ENCODE data around the gene ITM2B.

- TF ChIP-seq CTCF (IDR thresholded peaks at IDR 0.05; ENCODE audit: low read depth, low read length, poor library complexity, severe bottlenecking) (no peak), EZH2phosphoT487 (IDR thresholded peaks at IDR 0.05; ENCODE audit: borderline replicate concordance, low read length) (no peak)
These were observed 30.2 kb downstream of the ITM2B start for GRCh38 chr13:48263196-48263595.

Data from DOHH2 (cell line).